ENCODE results near the gene TPX2.

Gene TPX2

DNA sequence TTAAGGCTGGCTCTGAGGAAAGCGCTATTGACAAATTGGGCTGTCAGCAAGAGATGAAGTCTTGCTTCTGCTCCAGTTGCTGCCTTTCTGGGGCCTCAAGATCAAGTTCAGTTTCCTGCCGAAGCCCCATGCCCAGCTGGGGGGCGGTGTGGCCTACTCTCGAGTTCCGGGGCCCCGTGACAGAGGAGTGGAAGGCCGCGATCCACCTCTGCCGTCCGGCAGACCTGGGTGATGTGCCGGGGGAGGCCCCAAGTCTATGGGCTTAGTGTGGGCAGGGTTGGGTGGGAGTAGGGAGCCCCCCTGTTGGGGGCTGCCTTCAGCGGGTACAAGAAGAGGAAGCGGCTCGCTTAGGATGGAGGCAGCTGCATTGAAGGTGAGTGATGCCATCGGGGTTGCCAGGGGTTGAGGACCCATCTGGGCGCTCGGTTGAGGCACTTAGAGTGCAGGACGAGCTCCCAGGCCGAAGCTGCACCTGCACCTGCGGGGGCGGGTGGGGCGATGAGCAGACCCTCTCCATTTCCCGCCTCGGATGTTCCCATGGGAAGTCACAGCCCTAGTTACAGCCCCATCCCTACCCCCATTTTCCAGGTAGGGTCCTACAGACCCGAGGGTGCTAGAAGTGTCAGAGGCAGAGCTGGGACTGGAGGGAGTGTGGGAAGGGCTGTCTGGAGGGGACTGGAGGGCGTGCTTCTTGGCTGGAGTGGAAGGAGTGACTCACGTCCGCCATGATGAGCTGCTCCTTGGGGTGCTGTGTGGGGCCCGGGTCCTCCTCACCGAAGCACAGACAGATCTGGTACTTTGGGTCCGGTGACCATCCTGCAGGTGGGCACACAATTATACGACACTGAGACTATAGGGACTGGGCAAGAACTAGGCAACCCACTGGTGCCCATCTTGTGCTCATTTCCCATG is 109.3 kb downstream of the TPX2 start:
- no peaks in the 10 kb centered on the region for H3K36me3 ChIP-seq (ENCODE audit: control insufficient read depth in 5 of 5, insufficient read depth in 5 of 5, low read length in 5 of 5)
- peaks cover 0 to 10% (median 4%) of the 10 kb centered on the region in 5 donors for H3K4me1 ChIP-seq (ENCODE audit: control insufficient read depth in 5 of 5, insufficient read depth in 5 of 5, low read length in 5 of 5)
- H3K9ac ChIP-seq (ENCODE audit: low read length in 5 of 5) = no peak overlapping the region
- peaks cover 16 to 33% (median 27%) of the 10 kb centered on the region in 5 donors for H3K27me3 ChIP-seq (ENCODE audit: control insufficient read depth in 5 of 5, insufficient read depth in 4 of 5, low read length in 5 of 5)
- no peak overlapping the region for H3K27ac ChIP-seq (ENCODE audit: low read depth, low read length)
- H3K9me3 ChIP-seq (ENCODE audit: control insufficient read depth in 5 of 5, low read length in 5 of 5) = no peaks in the 10 kb centered on the region
- no peak overlapping the region for H3K4me3 ChIP-seq (ENCODE audit: low read depth in 1 of 5, low read length in 5 of 5)

- Histone ChIP-seq H3K9ac (ENCODE audit: low read length in 5 of 5) (no peak overlapping the region), H3K36me3 (ENCODE audit: control insufficient read depth in 5 of 5, insufficient read depth in 5 of 5, low read length in 5 of 5) (no peaks in the 10 kb centered on the region), H3K27ac (ENCODE audit: low read depth, low read length) (no peak overlapping the region), H3K9me3 (ENCODE audit: control insufficient read depth in 5 of 5, low read length in 5 of 5) (no peaks in the 10 kb centered on the region), H3K4me3 (ENCODE audit: low read depth in 1 of 5, low read length in 5 of 5) (no peak overlapping the region), H3K27me3 (ENCODE audit: control insufficient read depth in 5 of 5, insufficient read depth in 4 of 5, low read length in 5 of 5) (peaks cover 20 to 35% (median 30%) of the 10 kb centered on the region in 5 donors), H3K4me1 (ENCODE audit: control insufficient read depth in 5 of 5, insufficient read depth in 5 of 5, low read length in 5 of 5) (peaks cover 0 to 4% (median 0%) of the 10 kb centered on the region in 5 donors)
Observed at GRCh38 chr20:31849306-31849930, 110.3 kb downstream of the TPX2 start.
